H9 (cell line): ENCODE results near the gene KCNH4. TPM values are rescaled to one million over a fixed set of nuclear protein-coding genes. Genes with fewer than 3 reads are reported as not detected.
A peak's percentile ranks its signal among the peaks of the same experiment; 100 is the strongest.

Experiments
- DNase-seq: peaks from one replicate; pipeline ENCODE4 v3.0.0-alpha.2; 2017
- H2AFZ ChIP-seq: one replicate; pipeline ENCODE4 v1.6.1; 2013; ENCODE audit warnings: mild to moderate bottlenecking, low read length, control low read depth, moderate library complexity
- H2AK5ac ChIP-seq: 2 replicates; pipeline ENCODE4 v1.6.1; 2013; ENCODE audit warnings: low read length, control low read depth, mixed read lengths; ENCODE audit not compliant: insufficient read length
- H2BK120ac ChIP-seq: one replicate; pipeline ENCODE4 v1.6.1; 2013; ENCODE audit warnings: low read depth, mild to moderate bottlenecking, low read length, control low read depth, inconsistent platforms; ENCODE audit not compliant: poor library complexity, severe bottlenecking
- H2BK12ac ChIP-seq: 2 replicates; pipeline ENCODE4 v1.6.1; 2013; ENCODE audit warnings: low read length, control low read depth, mixed read lengths, low read depth; ENCODE audit not compliant: insufficient read length
- H2BK15ac ChIP-seq: 2 replicates; pipeline ENCODE4 v1.6.1; 2013; ENCODE audit warnings: low read depth, low read length, control low read depth
- H2BK20ac ChIP-seq: one replicate; pipeline ENCODE4 v1.6.1; 2013; ENCODE audit warnings: low read depth, mild to moderate bottlenecking, low read length, control low read depth, inconsistent platforms; ENCODE audit not compliant: poor library complexity, severe bottlenecking
- H2BK5ac ChIP-seq: 2 replicates; pipeline ENCODE4 v1.6.1; 2013; ENCODE audit warnings: low read length, control low read depth, mixed read lengths; ENCODE audit not compliant: insufficient read length
- H3K14ac ChIP-seq: 2 replicates; pipeline ENCODE4 v1.6.1; 2013; ENCODE audit warnings: low read length, control low read depth; ENCODE audit not compliant: insufficient read depth
- H3K18ac ChIP-seq: 2 replicates; pipeline ENCODE4 v1.6.1; 2013; ENCODE audit warnings: low read depth, mild to moderate bottlenecking, mixed read lengths, low read length, control low read depth; ENCODE audit not compliant: insufficient read length
- H3K23ac ChIP-seq: 2 replicates; pipeline ENCODE4 v1.6.1; 2013; ENCODE audit warnings: low read length, control low read depth, mixed read lengths, low read depth; ENCODE audit not compliant: insufficient read length
- H3K23me2 ChIP-seq: 2 replicates; pipeline ENCODE4 v1.6.1; 2013; ENCODE audit warnings: low read depth, mild to moderate bottlenecking, mixed read lengths, low read length, control low read depth; ENCODE audit not compliant: insufficient read length, poor library complexity, severe bottlenecking
- H3K27ac ChIP-seq: 2 replicates; pipeline ENCODE4 v1.5.1; 2013; ENCODE audit warnings: low read length, control low read depth, mixed read lengths, low read depth; ENCODE audit not compliant: insufficient read length
- H3K27me3 ChIP-seq: 2 replicates; pipeline ENCODE4 v1.6.1; 2013; ENCODE audit warnings: low read length, control low read depth, inconsistent platforms; ENCODE audit not compliant: insufficient read depth
- H3K4ac ChIP-seq: 2 replicates; pipeline ENCODE4 v1.6.1; 2013; ENCODE audit warnings: low read depth, mild to moderate bottlenecking, control low read depth, inconsistent platforms, low read length, moderate library complexity
- H3K4me1 ChIP-seq: 2 replicates; pipeline ENCODE4 v1.6.1; 2013; ENCODE audit warnings: low read length, control low read depth, inconsistent platforms; ENCODE audit not compliant: insufficient read depth
- H3K4me2 ChIP-seq: 2 replicates; pipeline ENCODE4 v1.6.1; 2013; ENCODE audit warnings: low read length, control low read depth, mixed read lengths; ENCODE audit not compliant: insufficient read length, insufficient read depth
- H3K56ac ChIP-seq: 2 replicates; pipeline ENCODE4 v1.6.1; 2013; ENCODE audit warnings: low read depth, mild to moderate bottlenecking, mixed read lengths, low read length, control low read depth; ENCODE audit not compliant: insufficient read length
- H3K79me1 ChIP-seq: 2 replicates; pipeline ENCODE4 v1.6.1; 2013; ENCODE audit warnings: low read depth, mild to moderate bottlenecking, moderate library complexity, low read length, control low read depth, inconsistent platforms; ENCODE audit not compliant: insufficient read depth, poor library complexity, severe bottlenecking
- H3K79me2 ChIP-seq: 2 replicates; pipeline ENCODE4 v1.6.1; 2013; ENCODE audit warnings: low read length, control low read depth, inconsistent platforms; ENCODE audit not compliant: insufficient read depth
- H3K9ac ChIP-seq: 2 replicates; pipeline ENCODE4 v1.6.1; 2013; ENCODE audit warnings: low read length, control low read depth, mixed read lengths; ENCODE audit not compliant: insufficient read length; ENCODE audit errors: extremely low read depth
- H3K9me3 ChIP-seq: one replicate; pipeline ENCODE4 v1.6.1; 2013; ENCODE audit warnings: low read depth, low read length, inconsistent platforms; ENCODE audit not compliant: control insufficient read depth
- H3T11ph ChIP-seq: one replicate; pipeline ENCODE4 v1.6.1; 2013; ENCODE audit warnings: mild to moderate bottlenecking, low read length, control low read depth, inconsistent platforms
- H4K20me1 ChIP-seq: one replicate; pipeline ENCODE4 v1.6.1; 2013; ENCODE audit not compliant: control insufficient read depth, insufficient read length, insufficient read depth
- H4K5ac ChIP-seq: 2 replicates; pipeline ENCODE4 v1.6.1; 2013; ENCODE audit warnings: low read depth, mild to moderate bottlenecking, mixed read lengths, low read length, control low read depth; ENCODE audit not compliant: insufficient read length
- H4K8ac ChIP-seq: replicated peaks from 2 replicates; pipeline ENCODE4 v1.6.1; 2013; ENCODE audit warnings: low read length, control low read depth, mixed read lengths, low read depth; ENCODE audit not compliant: insufficient read length
- H4K91ac ChIP-seq: 2 replicates; pipeline ENCODE4 v1.6.1; 2013; ENCODE audit warnings: low read depth, mild to moderate bottlenecking, moderate library complexity, mixed read lengths, low read length, control low read depth; ENCODE audit not compliant: insufficient read length
- H3K27ac Mint-ChIP-seq, 3 experiments: 2 replicates in 2 of 3; 3 replicates in 1 of 3; pipeline ENCODE4 v1.8.0; 2020 to 2021; ENCODE audit warnings: mixed read lengths in 3 of 3, mild to moderate bottlenecking in 1 of 3, moderate library complexity in 1 of 3
- H3K27me3 Mint-ChIP-seq: 2 replicates; pipeline ENCODE4 v1.8.0; 2021; ENCODE audit warnings: low read depth, mild to moderate bottlenecking, moderate library complexity, mixed read lengths
- H3K36me3 Mint-ChIP-seq, 3 experiments: 2 replicates in 2 of 3; 3 replicates in 1 of 3; pipeline ENCODE4 v1.8.0; 2020 to 2021; ENCODE audit warnings: low read depth in 3 of 3, mixed read lengths in 3 of 3; ENCODE audit not compliant: insufficient read depth in 1 of 3
- H3K4me1 Mint-ChIP-seq, 2 experiments: 2 replicates each; pipeline ENCODE4 v1.8.0; 2020; ENCODE audit warnings: mixed read lengths in 2 of 2
- H3K4me3 Mint-ChIP-seq, 2 experiments: 2 replicates in 1 of 2; 3 replicates in 1 of 2; pipeline ENCODE4 v1.8.0; 2020 to 2021; ENCODE audit warnings: mild to moderate bottlenecking in 2 of 2, mixed read lengths in 2 of 2, moderate library complexity in 1 of 2
- H3K9me3 Mint-ChIP-seq, 2 experiments: 2 replicates in 1 of 2; 3 replicates in 1 of 2; pipeline ENCODE4 v1.8.0; 2020; ENCODE audit warnings: mild to moderate bottlenecking in 2 of 2, mixed read lengths in 2 of 2, moderate library complexity in 1 of 2
- WGBS: extraction: QIAGEN DNeasy Blood & Tissue Kit; methylation state at CpG from one replicate; pipeline ENCODE4 v1.1.7; 2013; ENCODE audit warnings: missing lambda C conversion rate, low lambda C conversion rate, mixed read lengths; ENCODE audit not compliant: insufficient read length; ENCODE audit errors: extremely low coverage; 5-methylcytosine and 5-hydroxymethylcytosine counted together
- total RNA-seq: library from RNA; stranded (reverse); gene quantifications from 2 replicates; pipeline ENCODE4 v1.2.1, GENCODE V29; 2021
- TF ChIP-seq, protein P1 (sequence below): fragments of 200-600 bp; sonication (generic); conservative IDR thresholded peaks from 3 replicates; pipeline ENCODE4 v1.8.0; 2021; ENCODE audit warnings: antibody characterized with exemption, mild to moderate bottlenecking

Gene KCNH4
- total RNA-seq, 1 experiment from 2014 or later = not detected

DNA sequence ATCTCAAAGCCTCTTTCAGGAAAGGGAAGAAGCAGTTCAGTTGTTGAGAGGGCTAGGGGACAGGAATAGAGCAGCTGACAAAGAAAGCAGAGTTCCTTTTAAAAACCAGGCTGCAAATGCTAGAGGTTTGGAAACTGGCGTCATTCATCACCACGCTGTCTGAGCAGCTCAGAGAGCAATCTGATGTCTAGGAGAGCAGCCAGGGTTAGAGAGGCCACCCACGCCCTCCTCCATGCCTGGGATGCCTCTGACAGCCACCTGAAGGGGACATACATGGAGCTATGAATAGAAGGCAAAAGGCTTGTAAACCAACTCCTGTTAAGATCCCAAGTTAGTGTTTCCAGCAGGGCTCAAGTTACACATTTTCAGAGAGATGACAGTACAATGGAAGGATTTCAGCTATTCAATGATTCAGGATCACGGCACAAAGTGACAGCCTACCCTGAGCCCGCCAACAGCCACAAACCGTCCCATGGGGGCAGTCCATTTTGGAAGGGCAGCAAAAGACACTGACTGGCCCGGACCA lies 38.5 kb downstream of the KCNH4 start:
- Mint-ChIP-seq H3K4me3 (no peak overlapping the region), H3K36me3 (peaks cover 5 to 43% (median 6%) of the 10 kb centered on the region in 3 experiments; a peak in 6 of 7 replicates), H3K27me3 (no peaks in the 10 kb centered on the region), H3K4me1 (peaks cover 9 to 17% of the 10 kb centered on the region in 2 experiments; a peak in 3 of 4 replicates), H3K9me3 (no peaks in the 10 kb centered on the region), H3K27ac (peak overlapping the region in 2 of 3 experiments; percentile 58 to 68; a peak in 3 of 7 replicates)
- H3K79me1 ChIP-seq = peaks cover 13% of the 10 kb centered on the region
- H3K4ac ChIP-seq = no peak overlapping the region
- H3K9ac ChIP-seq = no peak overlapping the region
- no peak overlapping the region for H4K5ac ChIP-seq
- H2BK12ac ChIP-seq = no peak overlapping the region
- H3K4me2 ChIP-seq = no peak overlapping the region
- peaks cover 5% of the 10 kb centered on the region for H3K23me2 ChIP-seq
- no peak overlapping the region for H2BK20ac ChIP-seq
- H2BK15ac ChIP-seq = no peak overlapping the region; the same call in 1 of the 2 replicates
- H3K23ac ChIP-seq = no peak overlapping the region
- no peaks in the 10 kb centered on the region for H3K9me3 ChIP-seq
- no peak for DNase-seq
- H3K27ac ChIP-seq = no peak overlapping the region
- no peak overlapping the region for H3K18ac ChIP-seq
- H3K14ac ChIP-seq = no peak overlapping the region
- H3K79me2 ChIP-seq = peaks cover 4% of the 10 kb centered on the region; the same call in 1 of the 2 replicates
- H2BK120ac ChIP-seq = no peak overlapping the region
- no peaks in the 10 kb centered on the region for H3K27me3 ChIP-seq
- TF ChIP-seq, protein P1, sequence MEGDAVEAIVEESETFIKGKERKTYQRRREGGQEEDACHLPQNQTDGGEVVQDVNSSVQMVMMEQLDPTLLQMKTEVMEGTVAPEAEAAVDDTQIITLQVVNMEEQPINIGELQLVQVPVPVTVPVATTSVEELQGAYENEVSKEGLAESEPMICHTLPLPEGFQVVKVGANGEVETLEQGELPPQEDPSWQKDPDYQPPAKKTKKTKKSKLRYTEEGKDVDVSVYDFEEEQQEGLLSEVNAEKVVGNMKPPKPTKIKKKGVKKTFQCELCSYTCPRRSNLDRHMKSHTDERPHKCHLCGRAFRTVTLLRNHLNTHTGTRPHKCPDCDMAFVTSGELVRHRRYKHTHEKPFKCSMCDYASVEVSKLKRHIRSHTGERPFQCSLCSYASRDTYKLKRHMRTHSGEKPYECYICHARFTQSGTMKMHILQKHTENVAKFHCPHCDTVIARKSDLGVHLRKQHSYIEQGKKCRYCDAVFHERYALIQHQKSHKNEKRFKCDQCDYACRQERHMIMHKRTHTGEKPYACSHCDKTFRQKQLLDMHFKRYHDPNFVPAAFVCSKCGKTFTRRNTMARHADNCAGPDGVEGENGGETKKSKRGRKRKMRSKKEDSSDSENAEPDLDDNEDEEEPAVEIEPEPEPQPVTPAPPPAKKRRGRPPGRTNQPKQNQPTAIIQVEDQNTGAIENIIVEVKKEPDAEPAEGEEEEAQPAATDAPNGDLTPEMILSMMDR = no peak
- no peak overlapping the region for H2AK5ac ChIP-seq
- H2AFZ ChIP-seq = no peak overlapping the region
- H4K20me1 ChIP-seq = no peaks in the 10 kb centered on the region
- no CpG with 5 or more reads among the region's 7 CpGs for whole genome bisulfite sequencing
- no peak overlapping the region for H4K91ac ChIP-seq
- H2BK5ac ChIP-seq = no peak overlapping the region
- H3K4me1 ChIP-seq = no peaks in the 10 kb centered on the region
- no peak overlapping the region for H3K56ac ChIP-seq
- no peak overlapping the region for H4K8ac ChIP-seq
- no peak overlapping the region for H3T11ph ChIP-seq
